Activated B cell treated with CpG ODN at 0.5 μM for 24 hours (primary cell): ENCODE measurements around the gene MCRIP2. TPM values are rescaled to one million over a fixed set of nuclear protein-coding genes. Genes with fewer than 3 reads are reported as not detected.
A peak's percentile ranks its signal among the peaks of the same experiment; 100 is the strongest.

Experiments
- ATAC-seq: fragments of 200-7000 bp; cut with Tn5 transposase; one replicate; pipeline ENCODE4 v1.10.0; 2021; ENCODE audit warnings: low read depth, mild to moderate bottlenecking, moderate library complexity
- CTCF ChIA-PET: fragments of 350-600 bp; sonication (Branson Sonifier 250); formaldehyde crosslinking; loops from one replicate; lab custom pipeline; 2021; ENCODE audit warnings: antibody characterized with exemption; lab: Charles Lee
- POLR2A ChIA-PET: fragments of 350-600 bp; sonication (Branson Sonifier 250); formaldehyde crosslinking; loops from one replicate; lab custom pipeline; 2021; ENCODE audit warnings: antibody characterized with exemption; lab: Charles Lee
- DNase-seq: peaks from one replicate; pipeline ENCODE4 v3.0.0; 2022
- H3K27ac Mint-ChIP-seq: one replicate; pipeline ENCODE4 v1.8.0; 2020; ENCODE audit warnings: mixed read lengths
- H3K27me3 Mint-ChIP-seq: one replicate; pipeline ENCODE4 v1.8.0; 2021; ENCODE audit warnings: mixed read lengths
- H3K36me3 Mint-ChIP-seq: one replicate; pipeline ENCODE4 v1.8.0; 2021; ENCODE audit warnings: low read depth, mixed read lengths
- H3K4me1 Mint-ChIP-seq: one replicate; pipeline ENCODE4 v1.8.0; 2021; ENCODE audit warnings: mixed read lengths
- H3K4me3 Mint-ChIP-seq: one replicate; pipeline ENCODE4 v1.8.0; 2020; ENCODE audit warnings: mild to moderate bottlenecking, mixed read lengths
- H3K9me3 Mint-ChIP-seq: one replicate; pipeline ENCODE4 v1.8.0; 2020; ENCODE audit warnings: mixed read lengths
- intact Hi-C: fragments of 100-400 bp; cut with micrococcal nuclease; formaldehyde crosslinking; loops from one replicate; pipeline ENCODE4 v1.15.1; 2024
- total RNA-seq: library from RNA; stranded (reverse); gene quantifications from 2 replicates; pipeline ENCODE4 v1.2.3, GENCODE V29; 2022
- TF ChIP-seq, protein P1 (sequence below): fragments of 200-600 bp; IDR thresholded peaks from one replicate; pipeline ENCODE4 v1.8.0; 2022; ENCODE audit warnings: antibody characterized with exemption, mild to moderate bottlenecking

MCRIP2 gene
- total RNA-seq, 1 donor from 2014 or later, result 38.9 TPM

DNA sequence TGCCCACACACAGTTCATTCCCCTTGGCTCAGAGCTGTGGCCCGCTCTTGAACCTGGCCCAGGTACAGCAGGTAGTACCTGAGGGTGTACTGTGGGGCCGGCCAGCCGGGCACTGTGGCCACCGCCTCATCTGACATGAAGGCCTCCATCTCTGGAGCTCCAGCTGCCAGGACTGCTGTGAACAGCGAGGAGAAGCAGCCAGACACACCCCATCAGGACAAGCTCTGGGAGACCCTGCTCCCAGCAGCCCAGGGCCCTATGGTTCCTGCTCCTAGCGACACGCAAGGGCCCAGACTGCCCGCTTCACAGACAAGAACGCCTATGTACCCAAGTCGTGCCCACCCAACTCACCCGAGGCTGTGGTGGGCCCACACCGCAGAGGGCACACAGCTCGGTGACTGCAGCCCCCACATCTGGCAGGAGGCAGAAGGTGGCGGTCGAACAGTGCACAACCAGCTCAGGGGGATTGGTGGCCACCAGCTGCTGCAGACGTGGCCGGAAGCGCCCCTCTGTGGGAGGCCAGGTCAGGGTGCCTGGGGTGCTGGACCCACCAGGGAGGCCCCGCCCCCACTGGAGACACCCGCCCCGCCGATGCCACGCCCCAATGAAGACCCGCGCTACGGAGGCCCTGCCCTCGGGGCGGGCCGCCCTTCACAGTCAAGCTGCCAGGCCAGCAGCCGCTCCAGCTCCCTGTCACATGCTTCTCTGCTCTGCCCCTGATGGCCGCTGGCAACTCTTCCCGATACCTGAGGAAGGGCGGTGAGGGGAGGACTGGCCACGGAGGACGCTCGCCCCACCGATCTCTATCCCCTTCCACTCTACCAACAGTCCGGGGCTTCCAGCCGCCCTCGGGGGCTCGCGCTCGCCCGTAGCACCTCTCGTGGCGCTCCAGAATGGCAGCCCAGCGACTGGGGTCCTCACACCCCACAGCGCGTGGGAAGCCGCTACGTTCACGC lies 37.5 kb downstream of the MCRIP2 start:
- H3K36me3 Mint-ChIP-seq, result peaks cover 24% of the 10 kb centered on the region
- H3K27ac Mint-ChIP-seq, result no peak overlapping the region
- peaks cover 41% of the 10 kb centered on the region for H3K4me1 Mint-ChIP-seq
- peaks cover 9% of the 10 kb centered on the region for H3K27me3 Mint-ChIP-seq
- no peaks in the 10 kb centered on the region for H3K9me3 Mint-ChIP-seq
- ChIA-PET POLR2A (interaction anchor here (1.0 to 4.5 kb wide), 3 partner anchors 10 to 277 kb away, joined by 3 to 41 read pairs (median 31); partner anchors contain the start of genes DECR2, RHOT2 and WDR24), CTCF (interaction anchor here (1.2 kb wide), 1 partner anchor 11 kb away, joined by 3 read pairs; the partner anchor contains the start of gene RHOT2)
- intact Hi-C loops, result loop anchor here (2.0 kb wide), 1 partner anchor 18 kb away; no protein-coding TSS in a partner anchor
- peak overlapping the region; percentile 84 for H3K4me3 Mint-ChIP-seq
- ATAC-seq (peak; percentile 5), DNase-seq (no peak)
- TF ChIP-seq, protein P1, sequence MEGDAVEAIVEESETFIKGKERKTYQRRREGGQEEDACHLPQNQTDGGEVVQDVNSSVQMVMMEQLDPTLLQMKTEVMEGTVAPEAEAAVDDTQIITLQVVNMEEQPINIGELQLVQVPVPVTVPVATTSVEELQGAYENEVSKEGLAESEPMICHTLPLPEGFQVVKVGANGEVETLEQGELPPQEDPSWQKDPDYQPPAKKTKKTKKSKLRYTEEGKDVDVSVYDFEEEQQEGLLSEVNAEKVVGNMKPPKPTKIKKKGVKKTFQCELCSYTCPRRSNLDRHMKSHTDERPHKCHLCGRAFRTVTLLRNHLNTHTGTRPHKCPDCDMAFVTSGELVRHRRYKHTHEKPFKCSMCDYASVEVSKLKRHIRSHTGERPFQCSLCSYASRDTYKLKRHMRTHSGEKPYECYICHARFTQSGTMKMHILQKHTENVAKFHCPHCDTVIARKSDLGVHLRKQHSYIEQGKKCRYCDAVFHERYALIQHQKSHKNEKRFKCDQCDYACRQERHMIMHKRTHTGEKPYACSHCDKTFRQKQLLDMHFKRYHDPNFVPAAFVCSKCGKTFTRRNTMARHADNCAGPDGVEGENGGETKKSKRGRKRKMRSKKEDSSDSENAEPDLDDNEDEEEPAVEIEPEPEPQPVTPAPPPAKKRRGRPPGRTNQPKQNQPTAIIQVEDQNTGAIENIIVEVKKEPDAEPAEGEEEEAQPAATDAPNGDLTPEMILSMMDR, result no peak

DNA sequence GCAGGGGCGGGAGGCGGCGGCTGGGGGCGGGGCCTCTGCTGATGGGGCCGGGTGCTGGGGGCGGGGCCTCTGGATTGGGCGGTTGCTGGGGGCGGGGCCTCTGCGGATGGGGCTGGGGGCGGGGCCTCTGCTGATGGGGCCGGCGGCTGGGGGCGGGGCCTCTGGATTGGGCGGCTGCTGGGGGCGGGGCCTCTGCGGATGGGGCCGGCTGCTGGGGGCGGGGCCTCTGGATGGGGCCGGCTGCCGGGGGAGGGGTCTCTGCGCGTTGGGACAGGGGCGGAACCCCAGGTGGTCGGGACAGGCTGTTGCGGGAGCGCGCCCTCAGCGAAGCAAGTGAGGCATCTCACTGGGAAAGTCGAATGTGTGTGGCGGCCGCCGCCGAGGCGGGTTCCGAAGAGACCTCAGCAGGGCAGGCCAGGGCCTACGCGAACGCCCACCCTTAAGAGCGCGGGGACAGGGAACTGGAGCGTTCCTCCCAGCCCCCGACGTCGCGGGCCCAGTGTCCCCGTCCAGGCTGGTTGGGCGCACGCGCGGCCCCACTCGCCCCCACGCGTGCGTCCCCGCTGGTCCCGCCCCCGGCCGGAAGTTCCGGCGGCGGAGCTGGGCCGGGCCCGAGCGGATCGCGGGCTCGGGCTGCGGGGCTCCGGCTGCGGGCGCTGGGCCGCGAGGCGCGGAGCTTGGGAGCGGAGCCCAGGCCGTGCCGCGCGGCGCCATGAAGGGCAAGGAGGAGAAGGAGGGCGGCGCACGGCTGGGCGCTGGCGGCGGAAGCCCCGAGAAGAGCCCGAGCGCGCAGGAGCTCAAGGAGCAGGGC lies 38.4 kb downstream of the MCRIP2 start, which contains the start of gene STUB1:
Gene STUB1, plus strand, starts transcription at position 597 of the 811 bp plus-strand sequence. Its CDS starts 116 bp downstream, at position 713.
- peak within 1 kb of the TSS; percentile 86 for H3K27ac Mint-ChIP-seq
- TF ChIP-seq, protein P1, result no peak
- ATAC-seq (peak; percentile 72), DNase-seq (peak; percentile 88)
- peaks cover 25% of the 10 kb centered on the region for H3K36me3 Mint-ChIP-seq
- intact Hi-C loops, result loop anchor here (1.0 to 2.0 kb wide), 2 partner anchors 12 to 19 kb away; partner anchors contain the start of gene RHOT2
- peaks cover 6% of the 10 kb centered on the region for H3K27me3 Mint-ChIP-seq
- no peaks in the 10 kb centered on the region for H3K9me3 Mint-ChIP-seq
- ChIA-PET POLR2A (interaction anchor here (0.8 to 4.5 kb wide), 8 partner anchors 10 to 741 kb away, joined by 3 to 41 read pairs (median 8); partner anchors contain the start of genes CHTF18, DECR2, METTL26 and RHOT2), CTCF (no interaction called here)
- H3K4me1 Mint-ChIP-seq, result peaks cover 42% of the 10 kb centered on the region
- peak within 1 kb of the TSS; percentile 87 for H3K4me3 Mint-ChIP-seq

- Mint-ChIP-seq H3K9me3 (no peaks in the 10 kb centered on the region), H3K36me3 (peaks cover 25% of the 10 kb centered on the region), H3K4me3 (peak overlapping the region; percentile 87), H3K4me1 (peaks cover 38% of the 10 kb centered on the region), H3K27me3 (peaks cover 4% of the 10 kb centered on the region), H3K27ac (peak overlapping the region; percentile 35)
- intact Hi-C loops, result loop anchor here (1.0 kb wide), 1 partner anchor 12 kb away; the partner anchor contains the start of gene RHOT2
- TF ChIP-seq, protein P1, result no peak
- DNase-seq (no peak), ATAC-seq (no peak)
- CTCF ChIA-PET, result no interaction called here
- POLR2A ChIA-PET, result interaction anchor here (0.8 to 4.5 kb wide), 7 partner anchors 9 to 741 kb away, joined by 4 to 41 read pairs (median 10); partner anchors contain the start of genes CHTF18, METTL26, RHOT2 and RPUSD1
These were observed 39.0 kb downstream of the MCRIP2 start for GRCh38 chr16:680625-680945.

- Mint-ChIP-seq H3K9me3 (no peaks in the 10 kb centered on the region), H3K27ac (peak overlapping the region; percentile 53), H3K36me3 (peaks cover 26% of the 10 kb centered on the region), H3K4me1 (peaks cover 41% of the 10 kb centered on the region), H3K4me3 (peak overlapping the region; percentile 87), H3K27me3 (peaks cover 4% of the 10 kb centered on the region)
- TF ChIP-seq, protein P1, result no peak
- ATAC-seq, result no peak
- intact Hi-C loops, result loop anchor here (1.0 kb wide), 1 partner anchor 13 kb away; the partner anchor contains the start of gene RHOT2
- CTCF ChIA-PET, result interaction anchor here (1.2 kb wide), 1 partner anchor 13 kb away, joined by 3 read pairs; the partner anchor contains the start of gene RHOT2
- POLR2A ChIA-PET, result interaction anchor here (0.8 to 4.5 kb wide), 6 partner anchors 9 to 740 kb away, joined by 4 to 41 read pairs (median 12); partner anchors contain the start of genes CHTF18, METTL26, RHOT2 and RPUSD1
- no peak for DNase-seq
These were observed 39.5 kb downstream of the MCRIP2 start for GRCh38 chr16:680967-681745.
